ENCODE data around the gene CCDC34. TPM values are rescaled to one million over a fixed set of nuclear protein-coding genes. Genes with fewer than 3 reads are reported as not detected.

The CCDC34 gene
- total and polyA plus RNA-seq, 2 of the 8 experiments (the other 6 are each of a cell fraction or from before 2014, with no cell fraction given): 7.7 to 24.3 TPM

DNA sequence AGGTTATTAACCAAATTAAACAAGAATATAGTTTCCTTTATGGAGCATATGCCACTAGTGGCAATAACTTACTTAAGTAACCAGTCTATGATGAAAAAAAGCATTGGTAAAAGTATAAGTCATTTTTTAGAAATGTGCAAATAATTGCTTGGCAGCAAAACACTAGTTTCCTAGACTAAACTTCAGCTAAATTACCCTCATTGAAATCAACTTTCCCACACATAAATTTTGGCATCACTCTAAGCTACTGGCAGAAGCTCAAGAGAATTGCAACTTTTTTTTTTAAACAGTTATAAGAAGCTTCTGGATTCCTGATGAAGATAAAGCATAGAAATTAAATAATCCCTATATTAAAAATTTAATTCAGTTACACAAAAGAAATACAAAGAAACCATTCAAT is 12.5 kb downstream of the CCDC34 start (continued):
- TF ChIP-seq RAD21 (IDR thresholded peaks at IDR 0.05 in 1 of 2, conservative IDR thresholded peaks at IDR 0.05 in 1 of 2; ENCODE audit: low read depth in 2 of 2, low read length in 2 of 2) (no peak), BACH1 (IDR thresholded peaks at IDR 0.05; ENCODE audit: low read length) (no peak), SP1 (IDR thresholded peaks at IDR 0.05; ENCODE audit: low read depth, low read length) (no peak), RXRA (IDR thresholded peaks at IDR 0.05; ENCODE audit: insufficient read depth, low read depth, low read length) (no peak), YY1 (IDR thresholded peaks at IDR 0.05; ENCODE audit: low read depth, low read length) (no peak), RBBP5 (IDR thresholded peaks at IDR 0.05; ENCODE audit: borderline replicate concordance, low read depth, low read length) (no peak), BCL11A (IDR thresholded peaks at IDR 0.05; ENCODE audit: low read depth in 2 of 2, low read length in 2 of 2) (no peak)

Measured in H1 (cell line).